ENCODE data around the gene CXCL12. TPM values are rescaled to one million over a fixed set of nuclear protein-coding genes. Genes with fewer than 3 reads are reported as not detected.

CXCL12 gene
- total RNA-seq, 2 donors from 2014 or later = 0.91 to 13.5 TPM

GRCh38 chr10:44424298-44424697 is 39.4 kb upstream of the CXCL12 start:
- DNase-seq = no peak
- Mint-ChIP-seq H3K9me3 (peaks cover 6% of the 10 kb centered on the region), H3K27ac (no peak overlapping the region), H3K4me3 (no peak overlapping the region), H3K27me3 (ENCODE audit: insufficient read depth) (peaks cover 6% of the 10 kb centered on the region), H3K4me1 (peaks cover 8% of the 10 kb centered on the region), H3K36me3 (ENCODE audit: low read depth) (no peaks in the 10 kb centered on the region)
- WGBS, 2 experiments (ENCODE audit: insufficient coverage in 1 of 2, insufficient read length in 1 of 2) = 71 to 100% methylated on average over 1 to 5 of the region's 5 CpGs
- TF ChIP-seq, protein P1, sequence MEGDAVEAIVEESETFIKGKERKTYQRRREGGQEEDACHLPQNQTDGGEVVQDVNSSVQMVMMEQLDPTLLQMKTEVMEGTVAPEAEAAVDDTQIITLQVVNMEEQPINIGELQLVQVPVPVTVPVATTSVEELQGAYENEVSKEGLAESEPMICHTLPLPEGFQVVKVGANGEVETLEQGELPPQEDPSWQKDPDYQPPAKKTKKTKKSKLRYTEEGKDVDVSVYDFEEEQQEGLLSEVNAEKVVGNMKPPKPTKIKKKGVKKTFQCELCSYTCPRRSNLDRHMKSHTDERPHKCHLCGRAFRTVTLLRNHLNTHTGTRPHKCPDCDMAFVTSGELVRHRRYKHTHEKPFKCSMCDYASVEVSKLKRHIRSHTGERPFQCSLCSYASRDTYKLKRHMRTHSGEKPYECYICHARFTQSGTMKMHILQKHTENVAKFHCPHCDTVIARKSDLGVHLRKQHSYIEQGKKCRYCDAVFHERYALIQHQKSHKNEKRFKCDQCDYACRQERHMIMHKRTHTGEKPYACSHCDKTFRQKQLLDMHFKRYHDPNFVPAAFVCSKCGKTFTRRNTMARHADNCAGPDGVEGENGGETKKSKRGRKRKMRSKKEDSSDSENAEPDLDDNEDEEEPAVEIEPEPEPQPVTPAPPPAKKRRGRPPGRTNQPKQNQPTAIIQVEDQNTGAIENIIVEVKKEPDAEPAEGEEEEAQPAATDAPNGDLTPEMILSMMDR (conservative IDR thresholded peaks at IDR 0.05) = no peak
- Histone ChIP-seq H3K4me1 (ENCODE audit: control insufficient read depth, insufficient read depth, low read length) (no peaks in the 10 kb centered on the region), H3K9ac (ENCODE audit: extremely low read depth, low read length, poor library complexity, severe bottlenecking) (no peak overlapping the region), H3K36me3 (ENCODE audit: control insufficient read depth, insufficient read depth, low read length) (no peaks in the 10 kb centered on the region), H3K9me3 (ENCODE audit: control insufficient read depth, low read length) (peaks cover 8% of the 10 kb centered on the region), H3K27me3 (ENCODE audit: control insufficient read depth, insufficient read depth, low read length, poor library complexity, severe bottlenecking) (no peaks in the 10 kb centered on the region), H3K27ac (ENCODE audit: low read depth, low read length) (no peak overlapping the region), H3K4me3 (ENCODE audit: low read length) (no peak overlapping the region)

DNA sequence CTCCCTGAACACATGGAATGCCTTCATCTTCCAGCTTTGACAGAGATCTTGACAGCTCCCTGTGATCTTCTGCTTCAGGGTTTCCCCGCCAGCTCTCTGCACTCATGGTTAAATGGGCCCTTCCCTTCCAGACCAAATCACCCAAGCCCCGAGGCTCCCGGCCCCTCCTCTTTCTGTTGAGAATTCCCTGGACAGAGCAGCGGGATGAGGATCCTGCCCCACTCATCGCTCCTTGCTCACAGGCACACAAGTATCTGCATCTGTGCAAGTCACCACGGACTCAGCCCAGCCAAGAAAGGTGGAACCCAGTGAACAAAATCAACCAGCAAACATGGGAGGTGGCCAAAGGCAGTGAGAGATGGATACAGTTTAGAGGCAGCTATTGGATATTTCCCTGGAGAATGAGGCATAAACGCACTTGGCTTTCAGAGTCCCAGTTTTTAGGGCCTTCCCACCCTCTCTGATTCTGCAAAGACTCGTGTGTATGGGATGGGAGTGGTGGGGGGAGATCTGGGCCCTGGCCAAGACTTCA is 37.7 kb upstream of the CXCL12 start:
- WGBS, 2 experiments (ENCODE audit: insufficient coverage in 1 of 2, insufficient read length in 1 of 2) = 84 to 90% methylated on average over 2 to 8 of the region's 8 CpGs
- no peak overlapping the region for H3K9ac ChIP-seq (ENCODE audit: extremely low read depth, low read length, poor library complexity, severe bottlenecking)
- no peaks in the 10 kb centered on the region for H3K36me3 Mint-ChIP-seq (ENCODE audit: low read depth)

DNA sequence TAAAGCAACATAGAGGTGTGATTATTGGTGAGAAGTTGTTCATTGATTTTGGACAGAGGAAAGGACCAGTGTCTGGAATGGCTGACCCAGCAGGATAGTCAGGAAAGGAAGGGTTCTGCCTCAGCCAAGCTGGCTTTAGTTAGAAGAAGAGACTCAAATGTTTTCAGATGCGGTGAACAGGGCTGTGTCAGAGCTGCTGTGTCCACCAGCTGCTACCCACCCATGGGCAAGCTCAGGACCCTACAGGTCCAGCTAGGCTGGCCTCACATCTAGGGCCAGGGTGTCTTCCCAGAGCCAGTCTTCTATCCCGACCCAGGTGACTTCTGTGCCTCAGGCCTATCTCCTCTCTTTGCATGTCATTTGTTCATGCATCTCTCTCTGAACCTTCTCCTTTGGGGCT is 37.3 kb upstream of the CXCL12 start:
- Mint-ChIP-seq H3K36me3 (ENCODE audit: low read depth) (no peaks in the 10 kb centered on the region), H3K4me1 (peaks cover 8% of the 10 kb centered on the region), H3K9me3 (no peaks in the 10 kb centered on the region), H3K27me3 (ENCODE audit: insufficient read depth) (peaks cover 8% of the 10 kb centered on the region), H3K27ac (no peak overlapping the region), H3K4me3 (no peak overlapping the region)
- Histone ChIP-seq H3K4me1 (ENCODE audit: control insufficient read depth, insufficient read depth, low read length) (no peaks in the 10 kb centered on the region), H3K27ac (ENCODE audit: low read depth, low read length) (no peak overlapping the region), H3K36me3 (ENCODE audit: control insufficient read depth, insufficient read depth, low read length) (no peaks in the 10 kb centered on the region), H3K27me3 (ENCODE audit: control insufficient read depth, insufficient read depth, low read length, poor library complexity, severe bottlenecking) (no peaks in the 10 kb centered on the region), H3K9ac (ENCODE audit: extremely low read depth, low read length, poor library complexity, severe bottlenecking) (no peak overlapping the region), H3K4me3 (ENCODE audit: low read length) (no peak overlapping the region), H3K9me3 (ENCODE audit: control insufficient read depth, low read length) (no peaks in the 10 kb centered on the region)
- DNase-seq = no peak
- TF ChIP-seq, protein P1 (conservative IDR thresholded peaks at IDR 0.05) = no peak
- 91 to 93% methylated on average over 1 to 2 of the region's 2 CpGs for WGBS, 2 experiments (ENCODE audit: insufficient coverage in 1 of 2, insufficient read length in 1 of 2)

More for the DNA sequence above, 37.7 kb upstream of the CXCL12 start:
- Histone ChIP-seq H3K4me3 (ENCODE audit: low read length) (no peak overlapping the region), H3K4me1 (ENCODE audit: control insufficient read depth, insufficient read depth, low read length) (no peaks in the 10 kb centered on the region), H3K9me3 (ENCODE audit: control insufficient read depth, low read length) (no peaks in the 10 kb centered on the region), H3K27ac (ENCODE audit: low read depth, low read length) (no peak overlapping the region), H3K36me3 (ENCODE audit: control insufficient read depth, insufficient read depth, low read length) (no peaks in the 10 kb centered on the region), H3K27me3 (ENCODE audit: control insufficient read depth, insufficient read depth, low read length, poor library complexity, severe bottlenecking) (no peaks in the 10 kb centered on the region)
- peaks cover 8% of the 10 kb centered on the region for H3K27me3 Mint-ChIP-seq (ENCODE audit: insufficient read depth)
- H3K4me3 Mint-ChIP-seq = no peak overlapping the region
- H3K9me3 Mint-ChIP-seq = no peaks in the 10 kb centered on the region
- H3K27ac Mint-ChIP-seq = no peak overlapping the region
- DNase-seq = no peak
- TF ChIP-seq, protein P1 (conservative IDR thresholded peaks at IDR 0.05) = no peak
- peaks cover 8% of the 10 kb centered on the region for H3K4me1 Mint-ChIP-seq

Data from endodermal cell (in vitro differentiated cells).